Stomach (tissue), 9 donors: ENCODE results near the gene PLXNA1. TPM values are rescaled to one million over a fixed set of nuclear protein-coding genes. Genes with fewer than 3 reads are reported as not detected.
A peak's percentile ranks its signal among the peaks of the same experiment; 100 is the strongest.

ENCODE experiments used
- DNase-seq, 2 donors: peaks; one replicate each; pipeline versions ENCODE4 v3.0.0 to v3.0.0-alpha.2; 2013 to 2019
- H3K27ac ChIP-seq, 5 donors: fragments of 200-600 bp in 4 of 5; sonication (generic) in 4 of 5; one replicate each; pipeline ENCODE4 v1.5.1; 2013 to 2019; ENCODE audit warnings: mild to moderate bottlenecking in 1 of 5, moderate library complexity in 1 of 5
- H3K27me3 ChIP-seq, 3 donors: fragments of 200-600 bp; sonication (generic); one replicate each; pipeline ENCODE4 v1.5.1; 2017 to 2019; ENCODE audit warnings: mixed run types in 1 of 3
- H3K36me3 ChIP-seq, 4 donors: fragments of 200-600 bp; sonication (generic); 1 replicate in 3 of 4; 2 replicates in 1 of 4; pipeline ENCODE4 v1.5.1; 2016 to 2019
- H3K4me1 ChIP-seq, 4 donors: fragments of 200-600 bp; sonication (generic); one replicate each; pipeline ENCODE4 v1.5.1; 2016 to 2019
- H3K4me3 ChIP-seq, 4 donors: fragments of 200-600 bp; sonication (generic) in 3 of 4; one replicate each; pipeline ENCODE4 v1.5.1; 2016 to 2019; ENCODE audit warnings: mild to moderate bottlenecking in 1 of 4
- H3K9me3 ChIP-seq, 4 donors: fragments of 200-600 bp; sonication (generic); one replicate each; pipeline ENCODE4 v1.5.1; 2016 to 2019
- CTCF ChIP-seq, 7 experiments: fragments of 450-650 bp in 4 of 7; fragments of 200-600 bp in 3 of 7; sonication (generic) in 3 of 7; IDR thresholded peaks; one replicate each; pipeline ENCODE4 v1.5.1; 2016 to 2019; ENCODE audit warnings: antibody characterized with exemption in 7 of 7, control low read depth in 2 of 7, mild to moderate bottlenecking in 1 of 7
- EP300 ChIP-seq: sonication (generic); formaldehyde crosslinking; IDR thresholded peaks from one replicate; pipeline ENCODE4 v1.6.1; 2017; ENCODE audit warnings: antibody characterized with exemption
- POLR2A ChIP-seq, 4 donors: fragments of 450-650 bp; IDR thresholded peaks; one replicate each; pipeline ENCODE4 v1.6.1; 2016; ENCODE audit warnings: antibody characterized with exemption in 4 of 4, control low read depth in 2 of 4, mild to moderate bottlenecking in 1 of 4, moderate library complexity in 1 of 4
- POLR2AphosphoS5 ChIP-seq, 3 donors: sonication (generic); formaldehyde crosslinking; IDR thresholded peaks; one replicate each; pipeline ENCODE4 v1.6.1; 2016; ENCODE audit warnings: antibody characterized with exemption in 3 of 3
- WGBS, 5 donors: extraction: QIAGEN DNeasy Blood & Tissue Kit in 3 of 5; methylation state at CpG; one replicate each; pipeline versions ENCODE4 v1.1.5 to v1.1.7; 2013 to 2018; 5-methylcytosine and 5-hydroxymethylcytosine counted together
- intact Hi-C: fragments of 100-400 bp; cut with DNase I; formaldehyde crosslinking; loops from one replicate; pipeline ENCODE4 v1.15.1; 2023; ENCODE audit warnings: low total_unique reads
- polyA plus RNA-seq, 3 donors: library from polyadenylated mRNA; stranded (reverse); fragments of 200-250 nt; gene quantifications; one replicate each; pipeline ENCODE4 v1.2.3, GENCODE V29; 2013
- total RNA-seq, 5 donors: library from RNA; depleted of rRNA; stranded (reverse); fragments of >200 nt; gene quantifications; one replicate each; pipeline versions ENCODE4 v1.1.0 to v1.2.3, GENCODE V29; 2014 to 2016
- donor health status: healthy with polysubstance abuse.
- donor health status: Bipolar disorder and iron deficiency.
- donor health status: healthy.

PLXNA1 gene
- total and polyA plus RNA-seq, 8 donors, result 0.92 to 54.7 (median 13.9) TPM

DNA sequence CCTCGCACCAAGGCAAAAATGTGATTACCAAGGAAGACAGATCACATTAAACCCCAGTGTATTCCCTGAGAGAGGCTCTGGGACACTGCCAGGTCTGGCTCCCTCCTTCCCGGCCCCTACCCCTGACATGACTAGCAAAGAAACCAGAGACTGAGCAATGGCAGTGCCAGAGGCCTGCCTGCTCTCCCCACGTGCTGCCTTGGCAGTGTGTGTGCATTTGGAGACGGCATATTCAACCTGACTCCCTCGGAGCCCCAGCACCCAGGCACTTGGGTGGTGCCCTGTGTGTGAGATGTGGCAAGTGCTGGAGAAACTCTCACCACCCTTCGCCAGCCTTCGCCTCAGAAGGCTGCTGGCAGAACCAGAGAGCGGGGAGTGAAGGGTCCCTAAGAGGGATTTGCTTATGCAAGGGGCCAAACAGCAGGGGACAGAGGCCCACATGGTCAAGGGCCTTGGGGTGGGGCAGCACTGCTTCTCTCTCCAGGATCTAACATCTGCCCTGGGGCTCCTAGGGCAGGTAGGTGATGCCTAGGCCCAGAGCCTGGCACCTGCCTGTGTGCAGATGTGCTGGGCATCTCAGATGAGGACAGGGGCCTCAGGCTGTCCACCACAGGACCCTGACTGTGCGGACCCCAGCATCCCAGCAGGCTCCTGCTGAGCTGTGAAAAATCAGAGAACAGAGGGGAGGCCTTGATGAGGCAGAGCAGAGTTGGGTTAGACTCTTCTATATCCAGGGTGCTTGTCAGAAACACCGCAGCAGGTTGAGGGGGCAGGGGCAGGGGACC, 23.6 kb upstream of the PLXNA1 start:
- no peaks in the 10 kb centered on the region for H3K36me3 ChIP-seq
- no peak for TF ChIP-seq EP300
- TF ChIP-seq POLR2AphosphoS5 (IDR thresholded peaks at IDR 0.05), result no peak
- no peak for TF ChIP-seq CTCF (IDR thresholded peaks at IDR 0.05)
- no peak for TF ChIP-seq POLR2A (IDR thresholded peaks at IDR 0.05)
- no peaks in the 10 kb centered on the region for H3K9me3 ChIP-seq
- intact Hi-C loops, result no loop called here
- peaks cover 0 to 24% (median 9%) of the 10 kb centered on the region in 4 donors for H3K4me1 ChIP-seq
- DNase-seq, result no peak
- no peaks in the 10 kb centered on the region for H3K27me3 ChIP-seq
- WGBS, 5 donors, result 84 to 87% (median 84%) methylated on average over 9 to 10 of the region's 10 CpGs
- no peak overlapping the region for H3K4me3 ChIP-seq
- no peak overlapping the region for H3K27ac ChIP-seq

- Histone ChIP-seq H3K36me3 (no peaks in the 10 kb centered on the region), H3K27ac (no peak overlapping the region), H3K4me3 (no peak overlapping the region), H3K27me3 (no peaks in the 10 kb centered on the region), H3K4me1 (peaks cover 0 to 24% (median 9%) of the 10 kb centered on the region in 4 donors), H3K9me3 (no peaks in the 10 kb centered on the region)
- intact Hi-C loops, result no loop called here
- TF ChIP-seq POLR2A (IDR thresholded peaks at IDR 0.05) (no peak), POLR2AphosphoS5 (IDR thresholded peaks at IDR 0.05) (no peak), EP300 (no peak), CTCF (IDR thresholded peaks at IDR 0.05) (no peak)
- peak in 1 of 2 donors; percentile 50 for DNase-seq
- 66 to 74% (median 70%) methylated on average over 17 of the region's 17 CpGs for WGBS, 5 donors
Measured at GRCh38 chr3:126959921-126960603, 22.9 kb upstream of the PLXNA1 start.

- peaks cover 0 to 24% (median 9%) of the 10 kb centered on the region in 4 donors for H3K4me1 ChIP-seq
- WGBS, 5 donors, result 85 to 91% (median 88%) methylated on average over 16 to 17 of the region's 17 CpGs
- no peak for DNase-seq
Measured at GRCh38 chr3:126960604-126960995, 22.3 kb upstream of the PLXNA1 start.

GRCh38 chr3:126961191-126961790, 21.6 kb upstream of the PLXNA1 start:
- Histone ChIP-seq H3K4me1 (peaks cover 0 to 24% (median 9%) of the 10 kb centered on the region in 4 donors), H3K27me3 (no peaks in the 10 kb centered on the region), H3K36me3 (no peaks in the 10 kb centered on the region), H3K27ac (peak overlapping the region in 1 of 5 donors; percentile 14), H3K4me3 (no peak overlapping the region), H3K9me3 (no peaks in the 10 kb centered on the region)
- peak in 1 of 2 donors; percentile 73 for DNase-seq
- intact Hi-C loops, result no loop called here
- TF ChIP-seq EP300, result no peak
- no peak for TF ChIP-seq POLR2A (IDR thresholded peaks at IDR 0.05)
- no peak for TF ChIP-seq POLR2AphosphoS5 (IDR thresholded peaks at IDR 0.05)
- no peak for TF ChIP-seq CTCF (IDR thresholded peaks at IDR 0.05)
- 53 to 83% (median 73%) methylated on average over 5 to 8 of the region's 8 CpGs for WGBS, 5 donors

More at GRCh38 chr3:126960604-126960995, 22.3 kb upstream of the PLXNA1 start:
- Histone ChIP-seq H3K9me3 (no peaks in the 10 kb centered on the region), H3K27ac (no peak overlapping the region), H3K27me3 (no peaks in the 10 kb centered on the region), H3K4me3 (no peak overlapping the region), H3K36me3 (no peaks in the 10 kb centered on the region)
- intact Hi-C loops, result no loop called here
- no peak for TF ChIP-seq POLR2A (IDR thresholded peaks at IDR 0.05)
